HG02840 (cell line): ENCODE results near the gene PDSS2.
"Not testable (repeated sequence)": the region's sequence is repeated elsewhere in the genome, so short reads cannot be mapped to it uniquely, and the experiment has no call there.

Source experiments
- ATAC-seq: cut with Tn5 transposase; IDR thresholded peaks from one replicate; pipeline ENCODE4 v1.9.1; 2021; ENCODE audit warnings: mild to moderate bottlenecking, moderate library complexity, moderate number of reproducible peaks; ENCODE audit not compliant: unreplicated experiment, low FRiP score

Gene PDSS2

GRCh38 chr6:107475826-107476225 lies 16.5 kb upstream of the PDSS2 start:
- ATAC-seq = not testable (repeated sequence)

DNA sequence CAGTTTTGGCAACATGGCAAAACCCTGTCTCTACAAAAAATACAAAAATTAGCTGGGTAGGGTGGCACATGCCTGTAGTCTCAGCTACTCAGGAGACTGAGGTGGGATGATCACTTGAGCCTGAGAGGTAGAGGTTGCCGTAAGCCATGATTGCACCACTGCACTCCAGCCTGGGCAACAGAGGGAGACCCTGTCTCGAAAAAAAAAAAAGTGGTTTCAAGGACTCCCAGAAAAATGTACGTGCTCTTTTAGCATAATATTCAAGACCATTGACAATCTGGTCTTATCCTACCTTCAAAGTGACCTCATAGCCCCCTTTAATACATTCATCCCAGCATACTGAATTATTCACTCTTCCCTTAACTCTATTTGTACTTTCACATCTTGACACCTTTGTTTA lies 16.0 kb upstream of the PDSS2 start:
- ATAC-seq = not testable (repeated sequence)

- ATAC-seq = no peak
These were observed 14.3 kb upstream of the PDSS2 start for GRCh38 chr6:107473660-107474059.

DNA sequence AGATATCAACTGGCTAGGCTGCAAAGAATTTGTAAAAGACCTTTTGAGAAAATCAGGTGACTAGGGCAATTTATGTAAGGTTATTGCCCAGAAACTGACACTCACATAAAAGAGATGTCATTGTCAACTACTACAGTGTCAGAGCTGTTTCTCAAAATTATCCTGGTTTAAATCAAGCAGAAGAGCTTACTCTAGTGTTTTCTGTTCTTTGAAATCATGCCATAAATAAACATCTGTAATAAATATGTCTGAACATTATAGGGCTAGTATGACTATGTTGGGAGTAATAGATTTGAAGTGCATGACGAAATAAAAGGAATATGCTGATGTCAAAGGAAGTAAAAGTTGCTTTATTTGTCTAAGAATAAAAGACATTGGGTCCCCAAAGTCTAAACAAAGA lies 11.0 kb upstream of the PDSS2 start:
- ATAC-seq = no peak

DNA sequence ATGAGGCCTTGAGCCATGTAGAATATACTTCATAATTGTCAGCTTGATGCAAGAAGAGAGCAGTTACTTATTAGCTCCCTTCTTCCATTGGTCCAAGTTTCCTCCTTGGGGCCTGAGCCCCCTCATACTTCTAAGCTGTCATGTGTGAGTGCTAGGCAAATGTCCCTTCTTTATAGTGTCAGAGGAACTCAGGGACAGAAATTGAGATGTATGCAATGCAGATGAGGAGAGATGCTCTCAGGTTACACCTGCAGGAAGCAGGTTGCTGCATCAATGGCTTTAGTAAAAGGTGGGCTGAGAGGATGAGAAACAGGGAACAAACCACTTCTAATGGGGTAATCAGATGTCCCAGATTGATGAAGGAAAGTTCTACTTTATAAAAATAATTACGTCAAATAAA lies 6.7 kb upstream of the PDSS2 start:
- no peak for ATAC-seq

- ATAC-seq = no peak
These were observed 793 bp upstream of the PDSS2 start for GRCh38 chr6:107460083-107460631.

- peak; percentile 22 for ATAC-seq
These were observed 587 bp downstream of the PDSS2 start for GRCh38 chr6:107458672-107459282.

- no peak for ATAC-seq
These were observed 10.6 kb downstream of the PDSS2 start for GRCh38 chr6:107448776-107449175.

DNA sequence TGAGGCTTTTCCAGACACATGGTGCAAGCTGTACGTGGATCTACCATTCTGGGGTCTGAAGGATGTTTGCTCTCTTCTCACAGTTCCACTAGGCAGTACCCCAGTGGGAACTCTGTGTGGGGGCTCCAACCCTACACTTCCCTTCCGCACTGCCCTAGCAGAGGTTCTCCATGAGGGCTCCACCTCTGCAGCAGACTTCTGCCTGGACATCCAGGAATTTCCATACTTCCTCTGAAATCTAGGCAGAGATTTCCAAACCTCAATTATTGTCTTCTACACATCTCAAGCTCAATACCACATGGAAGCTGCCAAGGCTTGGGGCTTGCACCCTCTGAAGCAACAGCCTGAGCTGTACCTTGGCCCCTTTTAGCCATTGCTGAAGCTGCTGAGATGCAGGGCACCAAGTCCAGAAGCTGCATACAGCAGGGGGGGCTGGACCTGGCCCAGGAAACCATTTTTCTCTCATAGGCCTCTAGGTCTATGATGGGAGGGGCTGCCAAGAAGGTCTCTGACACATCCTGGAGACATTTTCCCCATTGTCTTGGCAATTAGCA lies 11.6 kb downstream of the PDSS2 start:
- ATAC-seq = no peak

DNA sequence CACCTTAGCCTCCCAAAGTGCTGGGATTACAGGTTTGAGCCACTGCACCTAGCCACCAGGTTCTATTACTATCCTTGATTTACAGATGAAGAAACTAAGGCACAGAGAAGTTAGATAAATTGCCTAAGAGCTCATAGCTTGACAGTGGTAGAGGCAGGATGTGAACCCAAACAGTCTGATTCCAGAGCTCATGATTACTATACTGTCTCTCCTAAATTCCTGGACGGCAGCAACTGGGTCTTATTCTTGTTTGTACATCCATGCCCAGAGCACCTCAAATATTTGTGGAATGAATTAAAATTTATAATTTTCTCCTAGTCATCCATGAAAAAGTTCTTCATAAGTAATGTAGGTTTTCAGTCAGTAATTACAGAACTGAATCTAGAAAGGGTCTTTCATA lies 15.1 kb downstream of the PDSS2 start:
- no peak for ATAC-seq

DNA sequence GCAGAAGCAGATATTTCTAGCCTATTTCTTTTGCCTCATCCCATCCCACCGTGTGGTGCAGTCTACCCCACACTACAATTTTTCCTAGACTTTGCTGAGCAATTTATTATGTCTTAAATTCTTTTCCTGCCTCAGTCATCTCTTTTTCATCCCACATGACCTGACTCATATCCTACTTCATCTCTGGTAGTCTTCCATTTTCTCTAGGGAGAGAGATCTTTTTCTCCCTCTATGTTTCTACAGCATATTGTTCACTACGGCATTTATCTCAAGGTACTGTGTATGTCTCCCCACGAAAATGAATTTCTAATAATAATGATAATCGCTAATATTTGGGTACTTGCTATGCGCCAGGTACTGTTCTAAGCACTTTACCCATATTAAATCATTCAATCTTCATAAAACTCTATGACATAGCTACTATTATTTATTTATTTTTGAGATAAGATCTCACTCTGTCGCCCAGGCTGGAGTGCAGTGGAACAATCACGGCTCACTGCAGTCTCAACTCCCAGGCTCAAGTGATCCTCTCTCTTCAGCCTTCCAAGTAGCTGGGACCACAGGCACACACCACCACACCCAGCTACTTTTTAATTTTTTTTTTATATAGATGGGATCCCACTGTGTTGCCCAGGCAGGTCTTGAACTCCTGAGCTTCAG lies 15.6 kb downstream of the PDSS2 start:
- ATAC-seq = no peak

- no peak for ATAC-seq
These were observed 16.3 kb downstream of the PDSS2 start for GRCh38 chr6:107442938-107443607.

DNA sequence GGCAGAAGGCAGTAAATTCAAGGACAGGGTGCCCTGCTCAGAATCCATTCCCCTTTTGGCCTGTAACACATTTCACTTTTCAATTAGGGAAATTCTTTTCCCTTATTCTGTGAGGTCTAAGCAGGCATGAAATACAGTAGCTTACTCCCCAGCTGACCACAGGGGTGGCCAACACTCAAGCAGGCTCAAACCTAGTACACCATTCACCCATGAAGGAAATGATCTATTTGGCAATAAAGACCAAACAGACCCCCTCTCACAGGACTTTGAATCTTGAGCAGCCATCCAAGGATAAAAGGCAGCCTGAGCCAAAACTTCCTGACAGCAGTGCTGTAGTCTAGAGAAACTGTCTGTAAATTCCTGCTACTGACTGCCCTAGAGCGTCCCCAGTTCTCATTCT lies 17.7 kb downstream of the PDSS2 start:
- ATAC-seq = no peak

DNA sequence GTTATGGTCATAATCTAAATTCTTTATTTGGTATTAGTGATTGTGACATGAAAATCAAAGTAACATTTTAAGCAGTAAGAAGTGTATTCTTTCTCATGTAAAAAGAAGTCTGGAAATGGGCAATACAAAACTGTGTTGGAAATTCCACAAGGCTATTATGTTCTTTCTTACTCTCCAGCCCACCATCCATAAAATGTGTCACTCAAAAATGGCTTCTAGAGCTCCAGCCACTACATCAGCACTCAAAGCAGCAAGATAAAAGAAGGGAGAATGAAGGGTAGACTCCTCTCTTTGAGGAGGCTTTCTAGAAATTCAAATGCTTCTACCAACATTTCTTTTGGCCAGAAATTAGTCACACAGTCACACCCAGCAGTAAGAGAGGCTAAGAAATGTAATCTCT lies 18.4 kb downstream of the PDSS2 start:
- ATAC-seq = no peak

DNA sequence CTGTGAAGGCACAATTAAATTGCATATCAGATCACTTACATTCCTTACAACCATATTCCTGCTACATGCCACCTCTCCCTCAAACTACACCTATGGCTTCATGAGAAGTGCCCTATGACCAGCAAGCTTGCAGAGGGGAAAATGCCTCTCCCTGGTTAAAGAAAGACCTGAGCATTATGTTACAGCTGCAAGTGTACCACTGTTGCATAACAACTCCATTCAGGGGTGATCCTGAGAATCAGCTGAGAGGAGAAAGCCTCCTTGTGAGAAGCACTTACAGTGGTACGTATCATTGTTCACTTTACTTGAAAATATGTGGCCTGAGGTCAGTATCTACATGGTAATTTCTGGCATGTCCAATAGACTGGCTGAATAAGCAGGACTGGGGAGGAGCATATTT lies 20.0 kb downstream of the PDSS2 start:
- no peak for ATAC-seq

DNA sequence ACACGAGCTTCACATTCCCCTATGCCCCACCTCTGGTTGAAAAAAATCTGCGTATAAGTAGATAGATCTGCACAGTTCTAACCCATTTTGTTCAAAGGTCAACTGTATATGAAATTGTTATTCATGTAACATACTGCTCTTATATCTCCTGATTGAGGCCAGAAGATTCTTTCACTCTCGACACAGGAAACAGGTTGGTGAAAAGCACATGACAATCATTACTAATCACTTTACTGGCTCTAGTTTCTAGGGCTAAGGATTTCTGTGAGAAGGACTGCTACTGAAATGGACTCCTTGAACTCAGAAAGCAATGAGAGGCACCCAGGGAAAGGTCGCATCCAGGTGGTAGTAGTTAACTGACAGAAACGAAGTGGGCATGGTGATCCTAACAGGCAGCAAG lies 21.7 kb downstream of the PDSS2 start:
- no peak for ATAC-seq

DNA sequence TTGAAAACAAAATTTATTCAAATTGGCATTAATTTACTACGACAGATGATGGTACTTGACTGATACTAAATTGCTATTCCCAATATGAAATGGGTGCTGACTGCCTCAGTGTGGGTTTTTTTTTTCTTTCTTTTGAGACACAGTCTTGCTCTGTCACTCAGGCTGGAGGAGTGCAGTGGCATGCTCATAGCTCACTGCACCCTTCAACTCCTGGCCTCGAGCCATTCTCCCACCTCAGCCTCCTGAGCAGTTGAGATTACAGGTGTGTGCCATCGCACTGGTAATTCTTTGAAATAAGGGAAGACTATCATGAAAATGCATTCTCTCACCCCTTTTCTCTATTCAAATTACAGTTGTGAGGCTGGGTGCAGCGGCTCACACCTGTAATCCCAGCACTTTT lies 22.5 kb downstream of the PDSS2 start:
- no peak for ATAC-seq

GRCh38 chr6:107435798-107436197 lies 23.6 kb downstream of the PDSS2 start:
- no peak for ATAC-seq

GRCh38 chr6:107434812-107435211 lies 24.6 kb downstream of the PDSS2 start:
- no peak for ATAC-seq

GRCh38 chr6:107425951-107426350 lies 33.4 kb downstream of the PDSS2 start:
- not testable (repeated sequence) for ATAC-seq

GRCh38 chr6:107423474-107423990 lies 35.8 kb downstream of the PDSS2 start:
- ATAC-seq = no peak
